GM18907 (cell line): ENCODE measurements around the gene C12orf56.
"Not testable (repeated sequence)": the region's sequence is repeated elsewhere in the genome, so short reads cannot be mapped to it uniquely, and the experiment has no call there.

Experiments
- ATAC-seq: cut with Tn5 transposase; IDR thresholded peaks from one replicate; pipeline ENCODE4 v1.9.1; 2021; ENCODE audit warnings: mild to moderate bottlenecking, moderate library complexity; ENCODE audit not compliant: unreplicated experiment

C12orf56 gene

DNA sequence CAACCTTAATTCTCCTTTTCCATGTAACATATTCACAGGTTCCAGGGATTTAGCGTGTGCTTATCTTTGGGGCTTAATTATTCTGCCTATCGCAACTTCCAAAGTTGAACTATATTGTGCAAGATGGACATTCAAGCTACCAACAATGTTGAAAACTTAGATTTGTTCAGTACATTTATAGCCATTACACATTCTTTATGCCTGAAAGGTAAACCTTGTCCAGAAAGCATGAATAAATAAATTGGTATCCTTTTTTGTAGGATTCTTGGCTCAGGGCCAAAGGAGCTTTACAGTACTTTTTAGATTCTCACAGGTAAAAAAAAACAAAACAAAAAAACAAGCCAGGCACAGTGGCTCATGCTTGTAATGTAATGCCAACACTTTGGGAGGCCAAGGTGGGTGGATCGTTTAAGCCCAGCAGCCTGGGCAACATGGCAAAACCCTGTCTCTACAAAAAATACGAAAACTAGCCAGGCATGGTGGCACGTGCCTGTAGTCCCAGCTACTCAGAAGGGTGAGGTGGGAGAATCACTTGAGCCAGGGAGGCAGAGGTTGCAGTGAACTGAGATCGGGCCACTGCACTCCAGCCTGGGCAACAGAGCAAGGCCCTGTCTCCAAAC, 3.3 kb downstream of the C12orf56 start:
- no peak for ATAC-seq

DNA sequence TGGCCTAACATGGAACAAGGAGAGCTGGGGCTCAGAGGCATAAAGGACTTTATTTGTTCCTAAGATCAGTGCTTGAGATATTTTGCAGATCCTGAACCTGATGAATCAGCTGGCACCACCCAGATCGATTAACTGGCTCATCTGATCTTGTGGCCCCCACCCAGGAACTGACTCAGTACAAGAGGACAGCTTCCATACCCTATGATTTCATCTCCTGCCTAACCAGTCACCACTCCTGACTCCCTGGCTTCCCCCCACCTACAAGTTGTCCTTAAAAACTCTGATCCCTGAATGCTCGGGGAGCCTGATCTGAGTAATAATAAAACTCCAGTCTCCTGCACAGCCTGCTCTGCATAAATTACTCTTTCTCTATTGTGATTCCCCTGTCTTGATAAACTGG, 5.1 kb downstream of the C12orf56 start:
- no peak for ATAC-seq

DNA sequence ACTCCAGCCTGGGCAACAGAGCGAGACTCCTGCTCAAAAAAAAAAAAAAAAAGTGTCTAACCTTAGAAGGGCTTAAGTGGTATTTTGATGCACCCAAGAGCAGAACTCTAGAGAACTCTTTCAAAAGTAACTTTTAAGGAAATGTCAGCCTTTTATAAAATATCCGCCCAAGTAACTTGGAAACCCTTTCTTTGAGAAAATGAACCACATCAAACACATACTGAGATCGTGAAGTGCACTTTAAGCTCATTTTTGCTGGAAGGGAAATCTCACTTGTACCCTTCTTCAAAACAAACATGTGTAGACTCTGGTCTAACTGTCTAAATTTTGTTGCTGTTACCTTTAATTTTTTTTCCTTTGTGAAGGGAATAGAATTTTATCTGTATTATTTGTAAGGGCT, 5.5 kb downstream of the C12orf56 start:
- no peak for ATAC-seq

DNA sequence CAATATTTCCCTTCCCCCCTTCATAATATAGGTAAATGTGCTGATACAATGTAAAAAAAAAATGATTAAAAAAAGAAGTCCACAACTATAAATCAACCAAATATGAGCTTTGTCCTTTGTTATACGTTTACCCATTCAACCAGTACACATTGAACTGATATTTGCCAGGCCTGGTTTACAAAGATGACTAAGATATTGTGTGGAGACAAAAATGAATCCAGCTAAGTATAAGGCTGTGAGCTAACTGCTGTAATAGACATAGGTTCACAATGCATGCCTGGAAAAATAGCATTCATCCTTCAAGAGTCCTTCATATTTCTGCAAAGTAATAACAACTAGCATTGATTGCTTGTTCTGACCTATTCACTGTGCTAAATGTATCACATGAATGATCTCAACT, 6.9 kb downstream of the C12orf56 start:
- no peak for ATAC-seq

DNA sequence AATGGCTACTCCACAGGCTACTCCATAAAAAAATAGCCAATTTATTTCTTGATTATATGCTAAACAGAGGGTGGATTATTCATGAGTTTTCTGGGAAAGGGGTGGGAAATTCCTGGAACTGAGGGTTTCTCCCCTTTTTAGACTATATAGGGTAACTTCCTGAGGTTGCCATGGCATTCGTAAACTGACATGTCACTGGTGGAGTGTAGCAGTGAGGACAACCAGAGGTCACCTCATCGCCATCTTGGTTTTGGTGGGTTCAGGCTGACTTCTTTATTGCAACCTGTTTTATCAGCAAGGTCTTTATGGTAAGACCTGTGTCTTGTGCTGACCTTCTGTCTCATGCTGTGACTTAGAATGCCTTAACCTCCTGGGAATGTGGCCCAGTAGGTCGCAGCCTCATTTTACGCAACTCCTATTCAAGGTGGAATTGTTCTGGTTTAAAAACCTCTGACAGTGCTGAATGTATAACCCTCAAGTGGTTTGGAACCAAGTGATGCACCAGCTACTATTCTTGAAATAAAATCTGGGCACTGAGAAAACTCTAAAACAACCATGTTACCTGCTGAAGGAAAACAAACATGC, 27.7 kb downstream of the C12orf56 start:
- ATAC-seq: no peak

DNA sequence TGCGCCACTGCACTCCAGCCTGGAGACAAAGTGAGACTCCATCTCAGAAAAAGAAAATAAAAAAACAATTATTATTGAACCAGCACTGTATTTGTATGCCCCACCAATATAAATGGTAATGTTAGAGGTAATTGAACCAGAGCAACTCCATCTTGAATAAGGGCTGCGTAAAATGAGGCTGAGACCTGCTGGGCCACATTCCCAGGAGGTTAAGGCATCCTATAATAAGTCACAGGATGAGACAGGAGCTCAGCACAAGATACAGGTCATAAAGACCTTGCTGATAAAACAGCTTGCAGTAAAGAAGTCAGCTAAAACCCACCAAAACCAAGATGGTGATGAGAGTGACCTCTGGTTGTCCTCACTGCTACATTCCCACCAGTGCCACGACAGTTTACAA, 29.4 kb downstream of the C12orf56 start:
- ATAC-seq: not testable (repeated sequence)

DNA sequence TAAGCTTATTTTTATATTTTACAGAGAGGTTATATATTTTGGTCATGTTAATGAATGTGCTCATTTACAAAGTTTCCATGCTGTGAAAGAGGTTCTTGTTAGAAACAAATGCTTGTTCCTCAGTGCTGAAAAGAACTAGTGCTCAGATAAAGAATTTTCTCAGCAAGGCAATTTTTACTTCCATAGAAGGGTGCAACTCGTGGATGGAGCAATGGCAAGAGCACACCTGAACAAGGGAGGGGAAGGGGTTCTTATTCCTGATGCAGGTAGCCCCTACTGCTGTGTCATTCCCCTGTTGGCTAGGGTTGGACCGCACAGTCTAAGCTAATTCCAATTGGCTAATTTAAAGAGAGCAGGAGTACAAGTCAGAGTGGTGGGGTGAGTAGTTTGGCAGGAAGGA, 34.3 kb downstream of the C12orf56 start:
- ATAC-seq: not testable (repeated sequence)

DNA sequence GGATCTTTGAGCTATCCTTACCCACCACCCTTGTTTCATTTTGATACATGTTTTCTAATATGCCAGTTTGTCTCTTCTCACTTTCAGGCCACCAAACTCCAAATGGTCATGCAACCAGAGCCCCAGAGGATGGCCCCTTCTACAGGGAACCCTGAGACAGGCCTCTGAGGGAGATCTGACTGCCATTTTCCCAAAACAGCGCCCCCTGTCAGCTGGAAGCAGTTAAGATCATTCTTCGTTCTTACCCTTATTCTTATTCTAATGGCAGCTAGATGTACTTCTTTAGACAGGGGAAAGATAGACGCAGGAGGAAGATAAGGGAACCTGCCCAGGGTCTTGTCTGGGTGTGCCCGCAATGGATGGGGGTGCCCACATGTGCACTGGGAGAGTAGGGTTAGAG, 38.4 kb downstream of the C12orf56 start:
- no peak for ATAC-seq

DNA sequence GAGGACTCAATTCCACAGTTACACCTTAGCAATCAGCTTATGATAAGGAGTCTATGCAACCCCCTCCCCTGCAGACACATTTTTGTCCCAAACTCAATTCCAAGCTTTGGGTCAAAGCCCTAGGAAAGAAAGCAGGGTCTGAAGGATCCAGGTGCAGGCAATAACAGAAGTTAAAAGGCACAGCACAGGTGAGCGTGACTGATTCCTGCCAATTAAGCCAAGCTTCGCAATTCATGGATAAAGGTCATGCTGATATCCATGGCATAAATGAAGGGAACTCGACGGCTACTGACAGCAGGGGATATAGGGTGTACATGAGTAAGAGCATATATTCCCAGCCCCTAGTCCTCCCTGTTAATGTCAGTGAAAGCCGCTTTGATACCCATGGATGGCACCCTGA, 39.3 kb downstream of the C12orf56 start:
- ATAC-seq: no peak

DNA sequence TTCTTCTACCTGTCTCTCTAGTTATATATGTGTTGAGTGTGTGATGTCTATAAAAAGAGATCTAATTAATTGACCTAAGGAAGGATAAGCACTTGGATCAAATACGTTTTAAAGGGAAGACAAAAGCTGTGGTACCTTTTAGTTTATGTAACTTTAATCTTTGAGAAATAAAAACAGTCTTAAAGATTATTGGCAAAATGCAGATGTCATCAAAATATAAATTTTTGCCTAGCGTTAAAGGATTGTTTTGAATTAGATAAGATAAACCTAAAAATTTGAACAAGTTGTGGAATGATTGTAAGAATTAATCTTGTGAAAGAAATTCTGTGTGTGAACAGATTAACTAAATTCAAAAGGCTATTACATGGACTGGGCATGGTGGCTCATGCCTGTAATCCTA, 42.9 kb downstream of the C12orf56 start:
- ATAC-seq: no peak

DNA sequence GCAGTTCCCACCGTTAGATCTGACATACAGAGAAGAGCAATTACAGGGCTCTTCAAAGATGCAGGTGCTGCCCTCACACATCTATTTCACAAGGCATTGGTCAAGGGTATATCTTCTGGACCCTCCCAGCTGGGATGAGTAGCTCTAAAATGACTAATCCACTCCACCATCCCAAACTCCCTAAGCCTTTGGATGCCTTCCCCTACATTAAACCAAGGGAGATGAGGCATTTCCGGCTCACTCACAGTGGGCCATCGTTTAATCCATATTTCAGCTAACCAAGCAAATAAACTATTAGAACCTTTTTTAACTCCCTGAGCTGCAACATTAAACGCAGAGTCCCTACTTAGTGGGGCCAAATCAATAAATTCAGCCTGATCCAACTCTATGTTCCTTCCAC, 45.9 kb downstream of the C12orf56 start:
- ATAC-seq: not testable (repeated sequence)

DNA sequence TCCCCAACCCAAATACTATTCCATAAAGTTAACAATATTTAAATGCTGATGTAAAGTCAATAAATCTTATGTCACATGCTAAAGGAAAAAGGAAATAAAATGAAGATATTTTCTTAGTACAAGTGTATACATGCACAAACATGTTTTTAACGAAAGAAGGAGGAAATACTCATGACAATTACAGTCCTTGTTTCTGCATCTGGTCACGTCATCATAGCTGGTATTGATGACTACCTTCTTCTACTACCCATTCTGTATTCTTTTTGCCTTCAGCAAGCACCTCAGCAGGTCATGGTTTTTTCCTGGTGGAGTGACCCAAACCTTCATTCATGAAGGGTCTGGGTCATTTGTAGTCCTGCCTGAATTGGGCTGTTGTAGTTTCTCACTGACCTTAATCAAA, 50.0 kb downstream of the C12orf56 start:
- not testable (repeated sequence) for ATAC-seq

DNA sequence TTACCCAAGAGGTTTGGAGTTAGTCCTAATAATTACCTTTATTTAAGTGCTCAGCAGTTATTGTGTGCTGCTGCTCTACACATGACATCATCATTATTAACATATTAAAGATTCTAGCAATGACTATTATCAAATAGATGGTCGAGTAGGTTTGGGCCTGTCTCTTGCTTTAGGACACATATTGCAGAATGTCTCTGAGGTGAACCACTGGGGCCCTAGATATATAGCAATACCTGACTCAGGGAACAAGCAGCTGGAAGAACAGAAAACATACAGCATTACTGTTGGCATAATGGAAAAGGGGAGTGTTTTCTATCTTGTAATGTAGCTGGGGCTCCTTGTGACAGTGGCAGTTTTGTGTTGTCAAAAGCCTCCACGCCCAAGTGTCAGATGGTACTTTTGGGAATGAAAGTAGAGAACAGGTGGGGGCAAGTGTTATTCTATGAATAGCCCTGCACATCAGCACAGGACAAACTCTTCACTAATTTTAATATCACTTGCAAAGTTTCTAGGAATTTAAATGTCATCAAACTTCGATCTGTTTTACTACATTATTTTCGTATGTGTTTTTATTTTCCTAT, 54.6 kb downstream of the C12orf56 start:
- no peak for ATAC-seq

DNA sequence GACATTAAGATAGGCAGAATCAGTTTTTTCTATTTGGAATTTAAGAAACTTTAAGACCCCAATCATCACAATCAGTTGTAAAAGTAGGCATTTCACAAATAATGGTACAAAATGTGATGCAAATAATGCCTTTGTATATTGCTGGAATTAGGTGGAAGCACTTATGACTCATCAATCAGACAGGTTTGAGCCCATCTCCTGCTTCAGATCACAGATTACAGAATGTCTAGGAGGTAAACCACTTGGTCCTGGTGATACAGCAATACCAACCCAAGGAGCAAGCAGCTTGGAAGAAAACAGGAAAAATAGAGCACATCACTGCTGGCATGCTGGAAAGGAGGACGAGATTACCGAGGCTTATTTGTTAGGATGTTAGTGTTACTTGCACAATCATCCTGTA, 57.6 kb downstream of the C12orf56 start:
- no peak for ATAC-seq

DNA sequence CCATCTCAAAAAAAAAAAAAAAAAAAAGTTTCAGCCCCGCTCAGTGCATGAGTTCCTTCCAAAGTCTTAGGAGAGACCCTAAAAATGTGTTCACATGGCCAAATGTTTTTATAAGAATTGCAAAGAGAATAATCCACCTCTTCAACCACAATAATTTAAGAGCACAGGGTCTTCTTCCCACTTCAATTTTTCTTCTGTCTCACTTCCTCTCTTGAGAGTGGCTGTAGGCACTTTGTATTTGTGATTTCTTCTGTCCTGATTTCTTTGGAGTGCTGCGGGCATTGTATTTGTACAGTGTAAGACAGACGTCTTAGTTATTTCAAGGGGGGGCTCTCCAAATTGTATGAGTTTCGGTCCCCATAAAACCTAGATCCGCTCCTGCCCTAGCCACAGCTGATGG, 58.3 kb downstream of the C12orf56 start:
- ATAC-seq: no peak

DNA sequence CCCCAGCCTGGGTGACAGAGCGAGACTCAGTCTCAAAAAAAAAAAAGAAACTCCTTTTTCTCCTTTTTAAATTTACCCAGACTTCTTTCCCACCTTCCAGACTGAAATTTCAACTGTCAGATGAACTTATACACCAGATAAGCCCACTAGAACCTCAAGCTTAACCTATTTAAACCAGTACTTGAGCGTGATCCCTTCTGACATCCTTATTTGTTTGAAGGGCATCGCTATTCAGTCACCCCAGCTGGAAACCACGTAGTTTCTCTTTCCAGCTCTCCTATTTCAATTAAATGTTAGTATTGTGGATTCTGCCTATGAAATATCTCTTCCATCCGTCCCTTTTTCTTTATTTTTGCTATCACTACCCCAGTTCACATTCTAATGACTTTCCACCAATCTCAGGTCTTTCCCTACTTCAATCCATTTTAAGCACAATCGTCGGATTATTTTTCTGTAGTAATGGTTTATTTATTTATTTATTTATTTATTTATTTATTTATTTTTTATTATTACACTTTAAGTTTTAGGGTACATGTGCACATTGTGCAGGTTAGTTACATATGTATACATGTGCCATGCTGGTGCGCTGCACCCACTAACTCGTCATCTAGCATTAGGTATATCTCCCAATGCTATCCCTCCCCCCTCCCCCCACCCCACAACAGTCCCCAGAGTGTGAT, 61.4 kb downstream of the C12orf56 start:
- ATAC-seq: not testable (repeated sequence)

DNA sequence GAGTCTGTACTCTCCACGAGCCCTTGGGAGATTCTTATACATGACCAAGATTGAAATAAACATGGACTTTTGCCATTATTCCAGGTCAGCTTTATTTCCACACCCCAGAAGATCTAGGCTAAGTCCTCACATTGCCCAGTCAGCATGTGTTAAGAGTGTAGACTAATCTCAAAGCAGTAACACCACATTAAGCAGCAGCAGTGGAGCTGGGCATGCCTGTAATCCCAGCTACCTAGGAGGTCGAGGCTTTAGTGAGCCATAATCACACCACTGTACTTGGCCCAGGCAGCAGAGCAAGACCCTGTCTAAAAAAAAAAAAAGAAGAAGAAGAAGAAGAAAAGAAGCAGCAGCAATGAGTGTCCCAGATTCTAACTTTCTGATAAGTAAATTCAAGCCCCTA, 65.5 kb downstream of the C12orf56 start:
- no peak for ATAC-seq

DNA sequence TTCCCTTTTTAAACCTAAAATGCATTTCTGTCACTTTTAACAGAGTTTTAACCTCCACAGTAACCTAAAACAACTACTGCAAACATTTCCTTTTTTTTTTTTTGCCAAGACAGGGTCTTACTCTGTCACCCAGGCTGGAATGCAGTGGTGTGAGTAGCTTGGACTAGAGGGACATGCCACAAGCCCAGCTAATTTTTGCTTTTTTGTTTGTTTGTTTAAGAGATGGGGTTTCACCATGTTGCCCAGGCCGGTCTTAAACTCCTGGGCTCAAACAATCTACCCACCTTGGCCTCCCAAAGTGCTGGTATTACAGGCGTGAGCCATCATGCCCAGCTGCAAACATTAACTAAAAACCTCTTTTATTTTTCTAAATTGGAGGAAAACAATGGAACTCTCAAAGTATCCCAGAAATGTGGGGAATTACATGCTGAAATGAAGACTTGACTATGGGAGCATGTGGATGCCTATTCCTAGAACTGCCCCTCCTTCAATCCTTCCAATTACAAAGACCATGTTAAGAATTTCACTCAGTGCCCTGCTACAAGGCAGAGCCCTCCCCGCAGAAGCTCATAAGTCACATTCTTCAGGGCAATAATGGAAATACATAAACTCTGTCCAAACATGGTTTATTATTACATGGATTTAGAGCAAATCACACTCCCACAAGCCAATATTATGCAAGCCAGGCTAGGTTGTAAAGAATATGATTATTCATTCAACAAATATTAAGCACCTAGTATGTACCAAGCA, 66.9 kb downstream of the C12orf56 start:
- no peak for ATAC-seq

DNA sequence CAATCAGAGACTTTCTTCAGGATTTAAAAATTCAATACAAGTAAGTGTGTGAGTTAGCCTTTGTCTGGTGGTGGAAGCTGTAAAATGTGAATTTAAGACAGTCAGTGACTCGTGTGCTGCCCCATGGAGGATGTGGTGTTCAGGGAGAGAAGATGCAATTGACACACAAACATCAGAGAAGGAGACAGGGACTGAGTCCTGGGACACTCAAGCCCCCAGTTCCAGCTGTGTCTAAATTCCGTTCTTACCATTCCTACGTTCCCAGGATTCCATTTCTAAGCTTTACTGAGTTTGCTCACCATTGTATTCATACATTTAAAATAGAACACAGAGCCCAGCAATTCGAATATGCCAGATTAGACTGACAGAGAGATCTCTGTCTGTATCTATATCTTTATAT, 67.6 kb downstream of the C12orf56 start:
- ATAC-seq: no peak

DNA sequence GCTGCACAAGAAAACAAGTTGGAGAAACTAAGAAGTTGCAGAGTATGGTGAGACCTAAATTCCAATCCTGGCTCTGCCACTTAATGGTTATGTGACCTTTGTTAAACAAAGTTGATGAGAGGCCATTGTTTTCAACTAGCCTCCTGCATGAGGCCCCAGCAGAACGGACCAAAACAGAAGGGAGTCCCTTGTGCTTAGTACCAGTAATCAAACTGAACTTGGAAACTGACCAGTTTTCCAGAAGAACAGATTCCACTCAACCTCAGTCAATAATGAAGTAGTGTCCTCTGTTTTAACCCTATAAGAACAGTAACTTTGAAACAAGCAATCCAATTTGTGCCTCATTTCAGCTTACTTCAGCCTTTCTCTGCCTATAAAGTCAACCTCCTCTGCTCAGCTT, 69.9 kb downstream of the C12orf56 start:
- ATAC-seq: no peak

DNA sequence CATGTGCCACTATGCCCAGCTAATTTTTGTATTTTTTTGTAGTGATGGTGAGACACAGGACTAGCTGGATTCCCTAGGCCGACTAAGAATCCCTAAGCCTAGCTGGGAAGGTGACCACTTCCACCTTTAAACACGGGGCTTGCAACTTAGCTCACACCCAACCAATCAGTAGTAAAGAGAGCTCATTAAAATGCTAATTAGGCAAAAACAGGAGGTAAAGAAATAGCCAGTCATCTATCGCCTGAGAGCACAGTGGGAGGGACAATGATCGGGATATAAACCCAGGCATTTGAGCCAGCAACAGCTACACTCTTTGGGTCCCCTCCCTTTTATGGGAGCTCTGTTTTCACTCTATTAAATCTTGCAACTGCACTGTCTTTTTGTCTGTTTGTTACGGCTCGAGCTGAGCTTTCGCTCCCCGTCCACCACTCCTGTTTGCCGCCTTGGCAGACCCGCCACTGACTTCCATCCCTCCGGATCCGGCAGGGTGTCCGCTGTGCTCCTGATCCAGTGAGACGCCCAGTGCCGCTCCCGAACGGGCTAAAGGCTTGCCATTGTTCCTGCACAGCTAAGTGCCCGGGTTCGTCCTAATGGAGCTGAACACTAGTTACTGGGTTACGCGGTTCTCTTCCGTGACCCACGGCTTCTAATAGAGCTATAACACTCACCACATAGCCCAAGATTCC, 70.9 kb downstream of the C12orf56 start:
- not testable (repeated sequence) for ATAC-seq
